A204.1 (cell line): ENCODE measurements around the gene FGF23.
"Not testable (repeated sequence)": the region's sequence is repeated elsewhere in the genome, so short reads cannot be mapped to it uniquely, and the experiment has no call there.

Experiments used
- FAIRE-seq: peaks from 2 replicates; lab custom pipeline; 2012; peaks lifted over from hg19 to GRCh38; lab: Jason Lieb, UNC

FGF23 gene

DNA sequence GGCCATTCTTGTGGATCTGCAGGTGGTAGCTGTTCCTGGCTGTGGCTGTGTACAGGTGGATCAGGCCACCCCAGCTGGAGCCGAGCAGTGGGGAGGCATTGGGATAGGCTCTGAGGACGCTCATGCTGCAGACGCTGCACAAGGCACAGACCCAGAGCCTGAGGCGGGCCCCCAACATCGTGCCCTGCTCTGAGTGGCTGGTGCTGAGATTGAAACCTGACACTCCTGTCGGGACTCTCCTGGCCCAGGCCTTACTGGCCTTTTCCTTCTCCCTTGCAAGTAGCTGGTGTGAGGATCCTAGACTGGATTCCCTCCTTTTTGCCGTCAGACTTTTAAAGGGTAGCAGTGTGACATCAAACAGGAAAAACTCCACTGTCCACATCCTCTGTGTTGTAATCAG is at the start of gene FGF23:
TSS of gene FGF23 (minus strand) at position 308 of the 400 bp plus-strand sequence. CDS start at position 178, 130 bp downstream.
- FAIRE-seq: no peak

DNA sequence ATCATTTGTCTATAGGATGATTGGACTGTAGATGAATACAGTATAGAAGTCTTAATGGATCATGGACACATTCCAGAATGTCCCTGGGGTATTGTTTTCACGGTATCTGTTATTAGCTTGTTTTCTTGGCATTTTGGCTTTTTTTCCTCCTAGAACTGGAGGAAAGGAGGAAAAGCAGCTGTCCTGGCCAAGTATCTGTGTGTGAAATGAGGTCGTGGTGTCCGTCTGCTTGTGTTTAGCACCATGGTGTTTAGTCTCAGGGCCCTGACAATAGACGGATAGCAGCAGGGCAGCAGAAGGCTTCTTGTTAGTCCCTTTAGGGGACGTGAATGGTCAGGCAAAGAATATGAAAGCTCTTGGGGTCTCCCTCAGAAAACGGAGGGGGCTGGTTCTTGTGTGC is 44.9 kb upstream of the FGF23 start:
- no peak for FAIRE-seq

GRCh38 chr12:4423528-4424195 is 44.1 kb upstream of the FGF23 start:
- FAIRE-seq: no peak

DNA sequence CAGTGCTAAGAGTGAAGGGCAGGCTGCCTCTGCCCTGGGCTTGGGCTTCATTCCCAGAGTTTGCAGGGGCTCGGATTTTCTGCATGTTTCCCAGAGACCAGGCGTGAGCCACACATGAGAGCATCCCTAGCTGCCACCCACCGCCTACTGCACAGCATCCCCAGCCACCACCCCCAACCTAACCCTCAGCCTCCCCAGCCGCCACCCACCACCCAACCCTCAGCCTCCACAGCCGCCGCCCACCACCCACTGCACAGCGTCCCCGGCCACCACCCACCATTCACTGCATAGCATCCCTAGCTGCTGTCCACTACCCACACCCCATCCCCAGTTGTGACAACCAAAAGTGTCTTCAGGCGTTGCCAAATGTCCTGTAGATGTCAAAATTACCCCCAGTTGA is 43.5 kb upstream of the FGF23 start:
- FAIRE-seq: no peak

GRCh38 chr12:4421590-4422031 is 42.1 kb upstream of the FGF23 start:
- no peak for FAIRE-seq

- FAIRE-seq: no peak
Measured at GRCh38 chr12:4420138-4420670, 40.7 kb upstream of the FGF23 start.

- no peak for FAIRE-seq
Measured at GRCh38 chr12:4418913-4419312, 39.4 kb upstream of the FGF23 start.

DNA sequence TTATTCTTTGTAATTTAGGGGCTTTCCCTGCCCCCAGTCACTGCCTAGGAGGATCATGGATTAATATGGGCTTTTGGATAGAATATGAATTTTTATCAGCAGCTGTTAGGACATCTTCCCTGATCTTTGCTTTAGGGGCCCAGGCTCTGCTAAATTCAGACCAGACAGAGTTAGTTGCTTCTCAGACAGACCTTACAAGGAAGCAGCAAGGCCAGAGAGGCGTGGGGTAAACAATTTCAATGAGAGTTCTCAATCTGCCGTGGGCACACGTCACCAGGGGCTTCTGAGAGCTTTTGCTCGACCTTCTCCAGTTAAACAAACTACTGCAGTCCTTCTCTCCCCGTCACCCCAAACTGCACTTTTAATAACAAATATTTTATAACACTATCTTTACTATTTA is 38.4 kb upstream of the FGF23 start:
- no peak for FAIRE-seq

GRCh38 chr12:4417455-4417854 is 37.9 kb upstream of the FGF23 start:
- no peak for FAIRE-seq

DNA sequence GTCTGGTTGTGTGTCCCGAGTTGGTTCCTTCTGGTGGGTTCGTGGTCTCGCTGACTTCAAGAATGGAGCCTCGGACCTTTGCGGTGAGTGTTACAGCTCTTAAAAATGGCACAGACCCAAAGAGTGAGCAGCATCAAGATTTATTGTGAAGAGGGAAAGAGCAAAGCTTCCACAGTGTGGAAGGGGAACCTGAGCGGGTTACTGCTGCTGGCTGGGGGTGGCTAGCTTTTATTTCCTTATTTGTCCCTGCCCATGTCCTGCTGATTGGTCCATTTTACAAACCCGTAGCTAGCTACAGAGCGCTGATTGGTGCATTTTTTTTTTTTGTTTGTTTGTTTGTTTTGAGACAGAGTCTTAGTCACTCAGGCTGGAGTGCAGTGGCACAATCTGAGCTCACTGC is 36.8 kb upstream of the FGF23 start:
- FAIRE-seq: no peak

DNA sequence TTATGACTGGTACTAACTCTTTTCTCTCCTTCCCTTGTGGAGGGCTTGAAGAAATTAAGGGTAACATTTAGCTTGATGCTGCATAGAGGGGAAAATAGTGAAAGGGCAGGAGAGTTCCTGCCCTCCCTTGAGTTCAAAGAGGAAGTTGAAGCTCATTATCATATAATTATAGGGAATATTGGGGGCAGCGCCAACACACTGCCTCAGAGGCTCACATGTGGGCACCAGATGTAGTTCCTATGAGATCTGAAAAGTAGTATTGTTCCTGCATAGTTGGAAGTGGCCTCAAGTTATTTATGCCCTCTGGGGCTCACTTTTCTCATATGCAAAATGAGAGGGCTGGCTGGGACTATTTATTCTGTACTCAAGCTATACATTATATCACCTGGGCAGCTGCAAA is 33.0 kb upstream of the FGF23 start:
- no peak for FAIRE-seq

DNA sequence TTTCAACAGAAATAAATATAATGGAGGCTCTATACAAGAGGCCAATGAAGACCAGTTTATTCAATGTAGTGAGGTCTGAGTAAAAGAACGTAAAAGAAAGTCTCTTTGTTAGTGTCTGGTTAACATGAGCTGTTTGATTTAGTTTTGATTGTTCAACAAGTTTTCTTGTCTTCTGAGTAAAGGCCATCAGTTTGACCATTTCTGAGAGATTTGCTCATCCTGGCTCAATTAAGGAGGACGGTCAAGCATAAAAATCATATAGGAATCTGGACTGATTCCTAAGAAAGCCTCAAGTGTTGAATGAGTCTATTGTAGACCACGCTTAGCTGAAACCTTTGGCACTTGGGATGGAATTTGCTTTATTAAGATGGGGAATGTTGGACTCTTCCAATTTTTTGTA is 32.5 kb upstream of the FGF23 start:
- FAIRE-seq: no peak

DNA sequence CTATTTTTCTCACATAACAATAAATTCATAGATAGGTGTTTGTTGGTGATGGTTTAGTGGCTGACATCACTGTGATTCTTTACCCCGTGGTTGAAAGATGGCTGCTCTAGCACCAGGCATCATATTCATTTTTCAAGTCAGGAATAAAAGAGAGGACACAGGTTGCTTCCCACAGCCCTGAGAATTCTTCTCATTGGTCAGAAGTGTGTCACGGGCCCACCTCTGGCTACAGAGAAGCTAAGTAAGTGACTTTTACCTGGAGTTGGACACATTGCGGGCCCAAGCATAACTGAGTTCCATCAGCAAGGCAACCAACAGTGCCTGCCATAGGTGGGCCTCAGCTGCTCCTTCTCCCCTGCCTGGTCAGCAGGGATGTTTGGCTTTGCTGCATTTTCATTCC is 27.6 kb upstream of the FGF23 start:
- FAIRE-seq: no peak

DNA sequence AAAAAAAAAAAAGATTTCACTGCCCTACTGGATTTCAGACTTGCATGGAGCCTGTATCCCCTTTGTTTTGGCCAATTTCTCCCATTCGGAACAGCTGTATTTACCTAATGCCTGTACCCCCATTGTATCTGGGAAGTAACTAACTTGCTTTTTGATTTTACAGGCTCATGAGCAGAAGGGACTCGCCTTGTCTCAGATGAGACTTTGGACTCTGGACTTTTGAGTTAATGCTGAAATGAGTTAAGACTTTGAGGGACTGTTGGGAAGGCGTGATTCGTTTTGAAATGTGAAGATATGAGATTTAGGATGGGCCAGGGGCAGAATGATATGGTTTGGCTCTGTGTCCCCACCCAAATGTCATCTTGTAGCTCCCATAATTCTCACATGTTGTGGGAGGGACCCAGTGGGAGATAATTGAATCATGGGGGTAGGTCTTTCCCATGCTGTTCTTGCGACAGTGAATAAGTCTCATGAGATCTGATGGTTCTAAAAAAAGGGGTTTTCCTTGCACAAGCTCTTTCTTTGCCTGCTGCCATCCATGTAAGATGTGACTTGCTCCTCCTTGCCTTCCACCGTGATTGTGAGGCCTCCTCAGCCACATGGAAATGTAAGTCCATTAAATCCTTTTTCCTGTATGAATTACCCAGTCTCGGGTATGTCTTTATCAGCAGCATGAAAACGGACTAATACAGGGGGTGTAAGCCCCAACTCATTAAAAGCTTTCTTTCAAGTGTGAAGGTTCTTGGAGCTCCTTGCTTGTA is 25.5 kb upstream of the FGF23 start:
- not testable (repeated sequence) for FAIRE-seq

GRCh38 chr12:4402996-4403395 is 23.5 kb upstream of the FGF23 start:
- FAIRE-seq: no peak

GRCh38 chr12:4401117-4401516 is 21.6 kb upstream of the FGF23 start:
- no peak for FAIRE-seq

- no peak for FAIRE-seq
Measured at GRCh38 chr12:4395818-4396217, 16.3 kb upstream of the FGF23 start.

GRCh38 chr12:4393211-4393610 is 13.7 kb upstream of the FGF23 start:
- FAIRE-seq: no peak

- no peak for FAIRE-seq
Measured at GRCh38 chr12:4392223-4392742, 12.8 kb upstream of the FGF23 start.

GRCh38 chr12:4388662-4389061 is 9.2 kb upstream of the FGF23 start:
- FAIRE-seq: no peak

- FAIRE-seq: no peak
Measured at GRCh38 chr12:4388032-4388431, 8.5 kb upstream of the FGF23 start.

DNA sequence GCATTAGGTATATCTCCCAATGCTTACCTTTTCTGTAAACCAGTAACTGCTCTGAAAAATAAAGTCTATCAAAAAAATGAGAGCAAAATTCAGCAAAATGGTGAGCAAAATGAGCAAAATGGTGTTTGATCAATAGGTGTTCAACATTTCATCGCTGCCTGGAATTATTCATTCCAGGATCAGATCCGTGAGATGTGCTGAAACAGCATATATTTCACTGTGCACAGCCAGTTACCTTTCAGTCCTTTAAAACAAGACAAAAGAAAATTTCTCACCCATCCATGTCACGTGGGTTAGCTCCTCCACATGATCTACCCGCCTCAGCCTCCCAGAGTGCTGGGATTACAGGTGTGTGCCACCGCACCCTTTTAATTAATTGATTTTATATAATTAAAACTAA is 8.1 kb upstream of the FGF23 start:
- no peak for FAIRE-seq

GRCh38 chr12:4386801-4387200 is 7.3 kb upstream of the FGF23 start:
- no peak for FAIRE-seq
